Keratinocyte (primary cell): Measurements from ENCODE around the gene AASS.

Source experiments
- CTCF ChIP-seq, 3 experiments: IDR thresholded peaks in 1 of 3; conservative IDR thresholded peaks in 1 of 3; optimal IDR thresholded peaks in 1 of 3; 2 replicates in 2 of 3; 3 replicates in 1 of 3; pipeline versions ENCODE3 to v1.5.1; 2011; ENCODE audit warnings: low read length in 3 of 3, mild to moderate bottlenecking in 3 of 3, moderate library complexity in 2 of 3, control low read depth in 1 of 3, inconsistent platforms in 1 of 3; ENCODE audit not compliant: insufficient read depth in 2 of 3; ENCODE audit errors: extremely low read depth in 1 of 3
- EZH2 ChIP-seq: IDR thresholded peaks from one replicate; pipeline ENCODE4 v1.6.1; 2012; ENCODE audit warnings: inconsistent platforms, mild to moderate bottlenecking, low read length, moderate library complexity

GRCh38 chr7:122072924-122073599, 71.0 kb downstream of the AASS start:
- TF ChIP-seq EZH2 (no peak), CTCF (optimal IDR thresholded peaks at IDR 0.05 in 1 of 3, IDR thresholded peaks at IDR 0.05 in 1 of 3, conservative IDR thresholded peaks at IDR 0.05 in 1 of 3; ENCODE audit: extremely low read depth in 1 of 3, insufficient read depth in 2 of 3, low read length in 3 of 3) (no peak)
